MM.1S (cell line): Measurements from ENCODE around the gene KSR2.

ENCODE experiments used
- DNase-seq: peaks from one replicate; pipeline ENCODE4 v3.0.0-alpha.2; 2015
- H2AFZ ChIP-seq: fragments of 300-600 bp; sonication (generic); 2 replicates; pipeline ENCODE4 v1.6.0; 2016; ENCODE audit warnings: antibody characterized with exemption, low read length
- H3F3A ChIP-seq: fragments of 300-600 bp; sonication (generic); 2 replicates; pipeline ENCODE4 v1.6.1; 2016; ENCODE audit warnings: mild to moderate bottlenecking, antibody characterized with exemption, low read length, moderate library complexity, mixed read lengths; ENCODE audit not compliant: insufficient read depth
- H3K27ac ChIP-seq: fragments of 300-600 bp; sonication (generic); 2 replicates; pipeline ENCODE4 v1.5.1; 2016; ENCODE audit warnings: mild to moderate bottlenecking, low read length
- H3K27me3 ChIP-seq: fragments of 300-600 bp; sonication (generic); replicated peaks from 2 replicates; pipeline ENCODE4 v1.6.0; 2016; ENCODE audit warnings: low read length; ENCODE audit not compliant: insufficient read depth
- H3K36me3 ChIP-seq: fragments of 300-600 bp; sonication (generic); replicated peaks from 2 replicates; pipeline ENCODE4 v1.6.1; 2016; ENCODE audit warnings: mild to moderate bottlenecking, low read length, mixed read lengths; ENCODE audit not compliant: insufficient read depth
- H3K4me1 ChIP-seq: fragments of 300-600 bp; sonication (generic); 2 replicates; pipeline ENCODE4 v1.6.1; 2016; ENCODE audit warnings: low read length, mixed read lengths
- H3K4me2 ChIP-seq: fragments of 300-600 bp; sonication (generic); 2 replicates; pipeline ENCODE4 v1.6.0; 2016; ENCODE audit warnings: low read depth, low read length
- H3K4me3 ChIP-seq: fragments of 300-600 bp; sonication (generic); 2 replicates; pipeline ENCODE4 v1.5.1; 2016; ENCODE audit warnings: low read length, mixed read lengths
- H3K79me2 ChIP-seq: fragments of 300-600 bp; sonication (generic); 2 replicates; pipeline ENCODE4 v1.6.1; 2016; ENCODE audit warnings: mixed run types, low read length, mixed read lengths
- H3K9ac ChIP-seq: fragments of 300-600 bp; sonication (generic); 2 replicates; pipeline ENCODE4 v1.6.1; 2016; ENCODE audit warnings: low read length, mixed read lengths
- H3K9me2 ChIP-seq: fragments of 300-600 bp; sonication (generic); replicated peaks from 2 replicates; pipeline ENCODE4 v1.6.1; 2016; ENCODE audit warnings: mild to moderate bottlenecking, low read length, mixed read lengths; ENCODE audit not compliant: insufficient read depth
- H3K9me3 ChIP-seq: fragments of 300-600 bp; sonication (generic); replicated peaks from 2 replicates; pipeline ENCODE4 v1.6.1; 2016; ENCODE audit warnings: mild to moderate bottlenecking, low read length, mixed read lengths; ENCODE audit not compliant: insufficient read depth
- H4K20me1 ChIP-seq: fragments of 300-600 bp; sonication (generic); 2 replicates; pipeline ENCODE4 v1.6.1; 2016; ENCODE audit warnings: mild to moderate bottlenecking, low read length, moderate library complexity, mixed read lengths; ENCODE audit not compliant: insufficient read depth
- EZH2 ChIP-seq: fragments of 300-600 bp; sonication (generic); optimal IDR thresholded peaks from 2 replicates; pipeline ENCODE3; 2017; ENCODE audit warnings: low read depth, mild to moderate bottlenecking, antibody characterized with exemption, low read length, mixed read lengths
- EZH2phosphoT487 ChIP-seq: fragments of 300-600 bp; sonication (generic); IDR thresholded peaks from 2 replicates; pipeline ENCODE4 v1.6.1; 2018; ENCODE audit warnings: antibody characterized with exemption, low read length
- TF ChIP-seq, protein P1 (sequence below): fragments of 300-600 bp; sonication (generic); IDR thresholded peaks from 2 replicates; pipeline ENCODE4 v1.5.1; 2016; ENCODE audit warnings: antibody characterized with exemption, low read length, mixed read lengths

Gene KSR2

DNA sequence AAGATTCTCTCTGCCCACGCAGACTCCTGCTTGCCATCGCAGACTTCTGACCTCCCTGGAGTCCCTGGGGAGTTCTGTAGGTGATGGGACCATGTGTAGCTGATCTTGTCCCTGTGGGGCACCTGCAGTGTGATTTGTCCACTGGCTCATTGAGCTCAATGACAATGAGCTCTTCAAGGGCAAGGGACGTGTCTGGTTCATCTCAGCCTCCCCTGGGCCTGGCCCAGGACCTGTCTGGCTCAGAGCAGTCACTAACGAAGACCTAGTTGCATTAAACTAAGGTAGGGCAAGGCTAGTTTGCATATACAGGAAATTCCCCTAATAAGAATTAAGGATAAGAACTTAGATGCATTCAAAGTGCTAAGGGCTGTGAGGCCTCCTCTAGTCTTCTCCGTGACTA, 361.8 kb downstream of the KSR2 start:
- Histone ChIP-seq H3K9ac (no peak overlapping the region), H2AFZ (no peak overlapping the region), H3K79me2 (no peaks in the 10 kb centered on the region), H3K27me3 (no peaks in the 10 kb centered on the region), H3K9me3 (no peaks in the 10 kb centered on the region), H3K4me1 (no peaks in the 10 kb centered on the region), H4K20me1 (no peaks in the 10 kb centered on the region), H3K4me2 (no peak overlapping the region), H3K36me3 (no peaks in the 10 kb centered on the region), H3K27ac (no peak overlapping the region), H3F3A (no peaks in the 10 kb centered on the region), H3K9me2 (no peaks in the 10 kb centered on the region), H3K4me3 (no peak overlapping the region)
- no peak for DNase-seq
- no peak for TF ChIP-seq EZH2
- TF ChIP-seq EZH2phosphoT487 = no peak
- TF ChIP-seq, protein P1, sequence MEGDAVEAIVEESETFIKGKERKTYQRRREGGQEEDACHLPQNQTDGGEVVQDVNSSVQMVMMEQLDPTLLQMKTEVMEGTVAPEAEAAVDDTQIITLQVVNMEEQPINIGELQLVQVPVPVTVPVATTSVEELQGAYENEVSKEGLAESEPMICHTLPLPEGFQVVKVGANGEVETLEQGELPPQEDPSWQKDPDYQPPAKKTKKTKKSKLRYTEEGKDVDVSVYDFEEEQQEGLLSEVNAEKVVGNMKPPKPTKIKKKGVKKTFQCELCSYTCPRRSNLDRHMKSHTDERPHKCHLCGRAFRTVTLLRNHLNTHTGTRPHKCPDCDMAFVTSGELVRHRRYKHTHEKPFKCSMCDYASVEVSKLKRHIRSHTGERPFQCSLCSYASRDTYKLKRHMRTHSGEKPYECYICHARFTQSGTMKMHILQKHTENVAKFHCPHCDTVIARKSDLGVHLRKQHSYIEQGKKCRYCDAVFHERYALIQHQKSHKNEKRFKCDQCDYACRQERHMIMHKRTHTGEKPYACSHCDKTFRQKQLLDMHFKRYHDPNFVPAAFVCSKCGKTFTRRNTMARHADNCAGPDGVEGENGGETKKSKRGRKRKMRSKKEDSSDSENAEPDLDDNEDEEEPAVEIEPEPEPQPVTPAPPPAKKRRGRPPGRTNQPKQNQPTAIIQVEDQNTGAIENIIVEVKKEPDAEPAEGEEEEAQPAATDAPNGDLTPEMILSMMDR = no peak

DNA sequence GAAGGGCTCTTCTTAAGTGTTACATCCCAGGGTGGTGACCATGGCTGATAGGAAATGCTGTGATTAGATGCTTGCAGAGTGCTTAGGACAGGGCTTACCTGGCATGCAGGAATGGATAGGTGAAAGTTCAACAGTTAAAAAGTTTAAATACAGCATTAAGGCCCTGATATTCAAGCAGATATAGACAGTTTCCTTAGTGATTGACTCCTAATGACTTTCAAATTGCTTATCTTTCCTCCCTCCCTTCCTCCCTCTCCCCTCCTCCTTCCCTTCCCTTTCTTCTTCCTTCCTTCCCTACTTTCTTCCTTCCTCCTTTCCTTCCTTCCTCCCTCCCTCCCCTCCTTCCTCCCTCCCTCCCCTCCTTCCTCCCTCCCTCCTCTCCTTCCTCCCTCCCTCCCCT, 362.8 kb downstream of the KSR2 start:
- H3K4me2 ChIP-seq = no peak overlapping the region
- no peak overlapping the region for H3K27ac ChIP-seq
- H3K36me3 ChIP-seq = no peaks in the 10 kb centered on the region
- no peaks in the 10 kb centered on the region for H3K9me2 ChIP-seq
- no peaks in the 10 kb centered on the region for H3K79me2 ChIP-seq
- no peak overlapping the region for H2AFZ ChIP-seq
- H3K9me3 ChIP-seq = no peaks in the 10 kb centered on the region
- no peaks in the 10 kb centered on the region for H3F3A ChIP-seq
- H4K20me1 ChIP-seq = no peaks in the 10 kb centered on the region
- no peak for TF ChIP-seq EZH2phosphoT487
- TF ChIP-seq, protein P1 = no peak
- no peak for TF ChIP-seq EZH2
- no peak overlapping the region for H3K4me3 ChIP-seq
- DNase-seq = no peak
- no peak overlapping the region for H3K9ac ChIP-seq
- no peaks in the 10 kb centered on the region for H3K27me3 ChIP-seq
- no peaks in the 10 kb centered on the region for H3K4me1 ChIP-seq

DNA sequence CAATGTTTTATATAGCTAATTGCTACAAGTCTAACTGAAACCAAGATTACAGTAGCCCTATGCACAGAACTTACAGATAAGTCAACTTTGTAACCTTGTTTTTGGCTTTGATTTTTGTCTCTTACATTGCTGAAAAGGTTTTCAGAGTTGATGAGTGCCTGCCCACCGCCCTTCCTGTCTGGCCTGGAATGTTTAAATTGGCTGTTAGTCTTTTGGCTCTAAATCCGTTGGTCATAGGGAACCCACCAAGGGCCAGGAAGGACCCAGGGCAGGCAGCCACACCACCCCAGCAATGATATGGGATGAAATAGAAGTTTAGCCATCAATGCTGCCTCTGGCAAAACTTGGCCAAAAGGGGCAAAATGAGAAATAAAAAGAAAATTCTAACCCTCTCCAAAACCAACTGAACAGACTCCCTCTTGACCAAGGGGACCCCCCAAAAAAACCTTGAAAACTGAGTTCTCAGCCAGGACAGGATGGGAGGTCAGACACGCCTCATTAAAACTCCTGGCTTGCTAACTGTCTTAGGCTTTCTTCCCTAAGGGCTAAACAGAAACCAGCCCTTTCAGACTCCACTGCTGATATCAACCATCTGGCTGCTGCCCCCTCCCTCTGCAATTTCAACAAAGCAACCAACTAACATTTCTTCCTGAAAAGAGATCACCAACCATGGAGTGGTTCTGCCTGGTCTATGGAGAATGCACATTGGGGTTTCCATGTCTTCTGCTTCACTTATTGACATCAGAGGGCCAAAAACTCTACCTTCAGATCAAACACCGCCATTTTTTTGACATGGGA, 365.3 kb downstream of the KSR2 start:
- Histone ChIP-seq H3K9ac (no peak overlapping the region), H3K9me2 (no peaks in the 10 kb centered on the region), H3K27me3 (no peaks in the 10 kb centered on the region), H2AFZ (no peak overlapping the region), H3K36me3 (no peaks in the 10 kb centered on the region), H3K4me2 (no peak overlapping the region), H3K79me2 (no peaks in the 10 kb centered on the region), H3K4me1 (no peaks in the 10 kb centered on the region), H3K4me3 (no peak overlapping the region), H3K9me3 (no peaks in the 10 kb centered on the region), H3F3A (no peaks in the 10 kb centered on the region), H3K27ac (no peak overlapping the region), H4K20me1 (no peaks in the 10 kb centered on the region)
- TF ChIP-seq EZH2 (no peak), EZH2phosphoT487 (no peak)
- TF ChIP-seq, protein P1 = no peak
- DNase-seq = no peak
